Esophagus muscularis mucosa (tissue), 4 donors: ENCODE data around the gene LIPC. TPM values are rescaled to one million over a fixed set of nuclear protein-coding genes. Genes with fewer than 3 reads are reported as not detected.

ENCODE experiments used
- DNase-seq: peaks from one replicate; pipeline ENCODE4 v3.0.0-alpha.2; 2017; ENCODE audit errors: extremely low spot score
- H3K27ac ChIP-seq, 4 donors: fragments of 200-600 bp; sonication (generic); replicated peaks in 1 of 4; 1 replicate in 3 of 4; 2 replicates in 1 of 4; pipeline ENCODE4 v1.5.1; 2016 to 2019; ENCODE audit warnings: mild to moderate bottlenecking in 1 of 4
- H3K27me3 ChIP-seq, 4 donors: fragments of 200-600 bp; sonication (generic); one replicate each; pipeline versions ENCODE4 v1.5.1 to v1.6.0; 2016 to 2019
- H3K36me3 ChIP-seq, 4 donors: fragments of 200-600 bp; sonication (generic); one replicate each; pipeline ENCODE4 v1.5.1; 2016 to 2019
- H3K4me1 ChIP-seq, 4 donors: fragments of 200-600 bp; sonication (generic); one replicate each; pipeline ENCODE4 v1.5.1; 2016 to 2019
- H3K4me3 ChIP-seq, 4 donors: fragments of 200-600 bp; sonication (generic); 1 replicate in 2 of 4; 2 replicates in 2 of 4; pipeline ENCODE4 v1.5.1; 2016 to 2019; ENCODE audit warnings: mild to moderate bottlenecking in 4 of 4, moderate library complexity in 1 of 4
- H3K9me3 ChIP-seq, 4 donors: fragments of 200-600 bp; sonication (generic); 1 replicate in 3 of 4; 2 replicates in 1 of 4; pipeline ENCODE4 v1.5.1; 2016 to 2019
- CTCF ChIP-seq, 3 experiments: fragments of 200-600 bp in 2 of 3; fragments of 450-650 bp in 1 of 3; sonication (generic) in 2 of 3; IDR thresholded peaks; one replicate each; pipeline ENCODE4 v1.5.1; 2017 to 2019; ENCODE audit warnings: antibody characterized with exemption in 3 of 3, mild to moderate bottlenecking in 2 of 3, moderate library complexity in 1 of 3
- EP300 ChIP-seq: sonication (generic); formaldehyde crosslinking; IDR thresholded peaks from one replicate; pipeline ENCODE4 v1.6.1; 2017; ENCODE audit warnings: antibody characterized with exemption
- POLR2A ChIP-seq: fragments of 450-650 bp; IDR thresholded peaks from one replicate; pipeline ENCODE4 v1.6.1; 2017; ENCODE audit warnings: antibody characterized with exemption, moderate library complexity, mild to moderate bottlenecking, low read depth
- POLR2AphosphoS5 ChIP-seq, 2 donors: sonication (generic); formaldehyde crosslinking; IDR thresholded peaks; one replicate each; pipeline ENCODE4 v1.6.1; 2017; ENCODE audit warnings: antibody characterized with exemption in 2 of 2
- WGBS: methylation state at CpG from one replicate; pipeline ENCODE4 v1.1.5; 2018; 5-methylcytosine and 5-hydroxymethylcytosine counted together
- intact Hi-C: fragments of 100-400 bp; cut with DNase I; formaldehyde crosslinking; loops from one replicate; pipeline ENCODE4 v1.15.1; 2023
- total RNA-seq, 4 donors: library from RNA; depleted of rRNA; stranded (reverse); fragments of >200 nt; gene quantifications; one replicate each; pipeline versions ENCODE4 v1.1.0 to v1.2.1, GENCODE V29; 2016

Gene LIPC
- total RNA-seq, 4 donors from 2014 or later, result 0.06 to 0.63 (median 0.37) TPM

- 93% methylated on average over 25 of the region's 26 CpGs for WGBS
- H3K27ac ChIP-seq, result peak overlapping the region; percentile 35 to 75 (median 72)
- H3K27me3 ChIP-seq, result no peaks in the 10 kb centered on the region
- intact Hi-C loops, result no loop called here
- no peak for TF ChIP-seq POLR2A
- TF ChIP-seq POLR2AphosphoS5 (IDR thresholded peaks at IDR 0.05), result no peak
- TF ChIP-seq EP300, result no peak
- no peak for TF ChIP-seq CTCF (IDR thresholded peaks at IDR 0.05)
- peaks cover 35 to 64% (median 57%) of the 10 kb centered on the region in 4 donors for H3K4me1 ChIP-seq
- no peak for DNase-seq
- no peak overlapping the region for H3K4me3 ChIP-seq
- no peaks in the 10 kb centered on the region for H3K9me3 ChIP-seq
- no peaks in the 10 kb centered on the region for H3K36me3 ChIP-seq
These were observed 116.7 kb downstream of the LIPC start for GRCh38 chr15:58548308-58549012.

GRCh38 chr15:58549013-58549784 lies 117.4 kb downstream of the LIPC start:
- WGBS, result 55% methylated on average over 12 of the region's 12 CpGs
- Histone ChIP-seq H3K4me1 (peaks cover 35 to 64% (median 57%) of the 10 kb centered on the region in 4 donors), H3K9me3 (no peaks in the 10 kb centered on the region), H3K36me3 (no peaks in the 10 kb centered on the region), H3K4me3 (no peak overlapping the region), H3K27ac (peak overlapping the region; percentile 35 to 75 (median 72)), H3K27me3 (no peaks in the 10 kb centered on the region)
- no peak for TF ChIP-seq POLR2AphosphoS5 (IDR thresholded peaks at IDR 0.05)
- TF ChIP-seq POLR2A, result no peak
- no peak for TF ChIP-seq EP300
- TF ChIP-seq CTCF (IDR thresholded peaks at IDR 0.05), result no peak
- intact Hi-C loops, result no loop called here
- no peak for DNase-seq

- Histone ChIP-seq H3K27ac (peak overlapping the region; percentile 35 to 75 (median 72)), H3K36me3 (no peaks in the 10 kb centered on the region), H3K4me3 (no peak overlapping the region), H3K9me3 (no peaks in the 10 kb centered on the region), H3K4me1 (peaks cover 35 to 64% (median 57%) of the 10 kb centered on the region in 4 donors), H3K27me3 (no peaks in the 10 kb centered on the region)
- 85% methylated on average over 7 of the region's 7 CpGs for WGBS
- no peak for TF ChIP-seq CTCF (IDR thresholded peaks at IDR 0.05)
- no peak for TF ChIP-seq POLR2A
- TF ChIP-seq POLR2AphosphoS5 (IDR thresholded peaks at IDR 0.05), result no peak
- TF ChIP-seq EP300, result no peak
- DNase-seq, result no peak
- intact Hi-C loops, result no loop called here
These were observed 117.9 kb downstream of the LIPC start for GRCh38 chr15:58549785-58550074.

DNA sequence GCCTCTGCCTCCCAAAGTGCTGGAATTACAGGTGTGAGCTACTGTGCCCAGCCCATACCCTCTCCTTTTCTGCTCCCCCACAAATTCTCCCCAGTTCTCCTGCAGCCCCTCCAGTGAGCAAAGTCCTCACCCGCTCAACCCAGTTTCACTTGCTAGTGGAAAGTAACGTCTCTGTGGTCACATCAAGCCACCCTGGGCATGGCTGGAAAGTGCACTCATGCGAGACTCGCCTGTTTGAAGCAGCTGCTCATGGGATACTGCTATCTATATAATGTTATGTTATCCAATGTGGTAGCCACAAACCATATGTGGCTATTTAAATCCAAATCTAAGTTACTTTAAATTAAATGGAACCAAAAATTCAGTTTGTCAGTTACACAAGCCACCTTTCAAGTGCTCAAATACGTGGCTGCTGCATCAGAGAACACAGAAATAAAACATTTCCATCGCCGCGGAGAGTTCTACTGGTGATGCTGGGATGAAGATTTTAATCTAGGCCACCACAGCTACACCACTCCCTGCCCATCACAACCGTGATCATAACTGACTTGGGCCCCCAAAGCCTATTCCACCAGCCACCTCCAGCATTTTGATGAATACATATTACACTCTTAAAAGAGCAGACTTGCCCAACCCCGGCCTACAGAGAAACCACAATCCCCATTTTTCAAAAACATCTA lies 119.4 kb downstream of the LIPC start:
- Histone ChIP-seq H3K4me3 (no peak overlapping the region), H3K9me3 (no peaks in the 10 kb centered on the region), H3K36me3 (no peaks in the 10 kb centered on the region), H3K27me3 (no peaks in the 10 kb centered on the region), H3K27ac (no peak overlapping the region), H3K4me1 (peaks cover 33 to 62% (median 55%) of the 10 kb centered on the region in 4 donors)
- intact Hi-C loops, result no loop called here
- TF ChIP-seq POLR2A, result no peak
- no peak for TF ChIP-seq EP300
- no peak for TF ChIP-seq POLR2AphosphoS5 (IDR thresholded peaks at IDR 0.05)
- TF ChIP-seq CTCF (IDR thresholded peaks at IDR 0.05), result no peak
- 87% methylated on average over 10 of the region's 10 CpGs for WGBS
- no peak for DNase-seq
